Stimulated activated naive B cell treated with anti-CD40 and anti-IgM and Interleukin-4, amounts not matched to agents 10 μg/mL and 1 μg/mL and 100 μg/mL, for 72 hours (primary cell): Measurements from ENCODE around the gene GSTA4.

ENCODE experiments used
- ATAC-seq, 2 donors: fragments of 150-1000 bp; cut with Tn5 transposase; replicated peaks; 2 replicates each; pipeline ENCODE4 v1.10.0; 2021; ENCODE audit warnings: moderate library complexity in 1 of 2
- DNase-seq: peaks from one replicate; pipeline ENCODE4 v3.0.0; 2021
- H3K27ac Mint-ChIP-seq: one replicate; pipeline ENCODE4 v1.8.0; 2022; ENCODE audit warnings: mild to moderate bottlenecking, mixed read lengths
- H3K27me3 Mint-ChIP-seq, 2 donors: one replicate each; pipeline ENCODE4 v1.8.0; 2022; ENCODE audit warnings: mixed read lengths in 2 of 2
- H3K36me3 Mint-ChIP-seq, 2 donors: one replicate each; pipeline ENCODE4 v1.8.0; 2022; ENCODE audit warnings: mixed read lengths in 2 of 2, mild to moderate bottlenecking in 1 of 2
- H3K4me1 Mint-ChIP-seq, 2 donors: one replicate each; pipeline ENCODE4 v1.8.0; 2022; ENCODE audit warnings: mixed read lengths in 2 of 2, mild to moderate bottlenecking in 1 of 2
- H3K4me3 Mint-ChIP-seq, 2 donors: one replicate each; pipeline ENCODE4 v1.8.0; 2022; ENCODE audit warnings: mild to moderate bottlenecking in 2 of 2, mixed read lengths in 2 of 2, moderate library complexity in 1 of 2
- H3K9me3 Mint-ChIP-seq, 2 donors: one replicate each; pipeline ENCODE4 v1.8.0; 2022; ENCODE audit warnings: mixed read lengths in 2 of 2, mild to moderate bottlenecking in 1 of 2

The GSTA4 gene

GRCh38 chr6:52942221-52942620 lies 52.9 kb downstream of the GSTA4 start:
- Mint-ChIP-seq H3K36me3 (no peaks in the 10 kb centered on the region), H3K9me3 (no peaks in the 10 kb centered on the region), H3K4me3 (no peak overlapping the region), H3K4me1 (no peaks in the 10 kb centered on the region), H3K27me3 (peaks cover 25 to 28% of the 10 kb centered on the region in 2 donors), H3K27ac (no peak overlapping the region)
- ATAC-seq, result no peak
- DNase-seq, result no peak

GRCh38 chr6:52937908-52938307 lies 57.2 kb downstream of the GSTA4 start:
- Mint-ChIP-seq H3K27ac (no peak overlapping the region), H3K4me1 (no peaks in the 10 kb centered on the region), H3K27me3 (peaks cover 8 to 19% of the 10 kb centered on the region in 2 donors), H3K36me3 (no peaks in the 10 kb centered on the region), H3K9me3 (no peaks in the 10 kb centered on the region), H3K4me3 (no peak overlapping the region)
- no peak for ATAC-seq
- DNase-seq, result no peak

GRCh38 chr6:52933778-52934177 lies 61.3 kb downstream of the GSTA4 start:
- Mint-ChIP-seq H3K36me3 (no peaks in the 10 kb centered on the region), H3K9me3 (peaks cover 0 to 2% of the 10 kb centered on the region in 2 donors), H3K27me3 (peaks cover 10 to 20% of the 10 kb centered on the region in 2 donors), H3K4me1 (no peaks in the 10 kb centered on the region), H3K4me3 (no peak overlapping the region), H3K27ac (no peak overlapping the region)
- no peak for ATAC-seq
- no peak for DNase-seq

- ATAC-seq (no peak), DNase-seq (no peak)
- Mint-ChIP-seq H3K27ac (no peak overlapping the region), H3K36me3 (no peaks in the 10 kb centered on the region), H3K4me3 (no peak overlapping the region), H3K27me3 (peaks cover 13 to 26% of the 10 kb centered on the region in 2 donors), H3K9me3 (peaks cover 0 to 2% of the 10 kb centered on the region in 2 donors), H3K4me1 (no peaks in the 10 kb centered on the region)
Measured at GRCh38 chr6:52931351-52931750, 63.7 kb downstream of the GSTA4 start.

GRCh38 chr6:52929321-52930164 lies 65.5 kb downstream of the GSTA4 start:
- no peak for DNase-seq
- no peak for ATAC-seq

More at GRCh38 chr6:52929321-52930164, 65.5 kb downstream of the GSTA4 start:
- H3K4me3 Mint-ChIP-seq, result no peak overlapping the region
- H3K36me3 Mint-ChIP-seq, result no peaks in the 10 kb centered on the region
- peaks cover 0 to 2% of the 10 kb centered on the region in 2 donors for H3K9me3 Mint-ChIP-seq
- H3K27me3 Mint-ChIP-seq, result peaks cover 13 to 26% of the 10 kb centered on the region in 2 donors
- no peaks in the 10 kb centered on the region for H3K4me1 Mint-ChIP-seq
- H3K27ac Mint-ChIP-seq, result no peak overlapping the region
